G401.6 (cell line): ENCODE measurements around the gene RNF212.

Experiments used
- FAIRE-seq: peaks from 2 replicates; lab custom pipeline; 2012; peaks lifted over from hg19 to GRCh38; lab: Jason Lieb, UNC

Gene RNF212

DNA sequence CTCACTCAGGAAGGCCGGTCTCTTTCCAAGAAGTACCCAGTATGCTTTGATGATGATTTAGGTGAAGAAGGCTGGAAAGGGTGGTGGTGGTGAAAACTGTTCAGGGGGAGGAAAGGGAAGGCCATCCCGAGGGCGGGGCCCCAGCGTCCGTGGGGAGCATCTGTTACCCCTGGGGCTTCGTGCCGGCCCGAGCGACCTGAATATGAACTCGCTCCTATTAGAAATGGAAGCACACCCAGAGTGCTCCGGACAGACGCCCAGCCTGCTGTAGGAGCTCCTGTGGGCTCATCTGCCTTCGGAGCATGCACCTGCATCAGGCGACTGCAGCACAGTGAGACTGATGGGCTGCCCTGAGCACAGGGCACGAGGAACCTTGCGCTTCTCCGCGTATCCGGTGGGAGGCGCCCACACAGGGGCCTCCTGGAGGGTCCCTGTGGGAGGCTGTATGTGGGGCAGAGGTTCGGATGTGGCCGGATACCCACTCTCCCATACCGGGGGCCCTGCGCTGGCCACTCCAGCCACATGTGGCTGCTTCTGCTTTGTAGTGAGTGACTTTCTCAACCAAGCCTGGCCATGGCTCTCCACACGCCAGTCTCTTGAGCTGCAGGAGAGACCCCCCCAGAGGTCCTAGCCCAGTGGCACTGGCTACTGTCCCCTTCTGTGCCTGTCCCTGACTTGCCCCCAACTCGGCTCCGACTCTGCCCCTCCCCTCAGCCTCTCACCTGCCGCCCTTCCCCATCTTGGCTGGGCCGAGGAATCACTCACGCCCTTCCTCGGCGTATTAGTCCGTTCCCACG, 65.2 kb downstream of the RNF212 start:
- FAIRE-seq, result no peak

DNA sequence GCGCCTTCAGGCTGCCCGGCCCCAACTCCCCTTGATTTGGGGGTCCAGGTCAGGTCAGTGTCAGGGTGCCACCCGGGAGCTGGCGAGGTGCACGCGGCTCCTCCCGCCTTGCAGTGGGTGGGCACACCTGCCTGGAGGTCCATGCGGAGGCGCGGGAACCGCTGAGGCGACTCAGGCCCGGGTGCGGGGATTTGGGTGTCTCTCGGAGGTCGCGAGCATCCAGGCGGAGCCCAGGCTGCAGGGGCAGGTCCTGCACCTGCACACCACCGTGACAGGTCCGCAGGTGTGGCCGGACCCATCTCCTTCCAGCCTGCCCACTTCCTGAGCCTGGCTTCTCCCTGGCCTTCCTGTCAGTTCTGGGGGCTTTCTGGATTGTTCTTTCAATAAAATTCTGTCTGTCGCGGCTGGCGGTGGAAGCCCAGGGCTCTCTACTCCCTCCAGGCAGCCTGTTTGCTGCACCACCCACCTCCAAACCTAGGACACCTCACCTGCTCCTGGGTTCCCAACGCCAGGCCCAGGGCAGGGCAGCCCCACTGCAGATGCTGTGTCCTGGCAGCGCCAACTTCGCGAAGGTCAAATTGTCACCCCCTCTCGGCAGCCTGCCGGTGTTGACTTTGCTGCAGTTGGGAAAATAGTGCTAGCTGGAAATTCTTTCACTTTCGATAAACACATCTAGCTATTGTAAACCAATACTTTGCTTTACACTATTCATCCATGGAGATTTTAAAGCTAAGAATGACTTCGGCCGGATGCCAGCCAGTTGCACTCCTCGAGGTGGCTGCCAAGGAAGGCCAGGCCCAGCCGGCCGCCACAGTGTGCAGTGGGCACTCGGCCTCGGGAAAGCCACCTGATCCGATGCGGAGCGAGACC, 66.0 kb downstream of the RNF212 start:
- FAIRE-seq, result no peak

DNA sequence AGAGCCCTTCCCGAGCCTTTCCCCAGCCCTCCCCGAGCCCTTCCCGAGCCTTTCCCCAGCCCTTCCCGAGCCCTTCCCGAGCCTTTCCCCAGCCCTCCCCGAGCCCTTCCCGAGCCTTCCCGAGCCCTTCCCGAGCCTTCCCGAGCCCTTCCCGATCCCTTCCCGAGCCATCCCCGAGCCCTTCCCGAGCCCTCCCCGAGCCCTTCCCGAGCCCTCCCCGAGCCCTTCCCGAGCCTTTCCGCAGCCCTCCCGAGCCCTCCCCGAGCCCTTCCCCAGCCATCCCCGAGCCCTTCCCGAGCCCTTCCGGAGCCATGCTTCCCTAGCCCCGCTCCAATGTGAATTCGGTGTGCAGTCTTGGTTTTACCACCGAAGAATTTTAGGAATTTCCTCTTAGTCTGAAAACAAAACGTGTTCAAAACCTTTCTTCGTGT, 66.8 kb downstream of the RNF212 start:
- peak; percentile 39 for FAIRE-seq

DNA sequence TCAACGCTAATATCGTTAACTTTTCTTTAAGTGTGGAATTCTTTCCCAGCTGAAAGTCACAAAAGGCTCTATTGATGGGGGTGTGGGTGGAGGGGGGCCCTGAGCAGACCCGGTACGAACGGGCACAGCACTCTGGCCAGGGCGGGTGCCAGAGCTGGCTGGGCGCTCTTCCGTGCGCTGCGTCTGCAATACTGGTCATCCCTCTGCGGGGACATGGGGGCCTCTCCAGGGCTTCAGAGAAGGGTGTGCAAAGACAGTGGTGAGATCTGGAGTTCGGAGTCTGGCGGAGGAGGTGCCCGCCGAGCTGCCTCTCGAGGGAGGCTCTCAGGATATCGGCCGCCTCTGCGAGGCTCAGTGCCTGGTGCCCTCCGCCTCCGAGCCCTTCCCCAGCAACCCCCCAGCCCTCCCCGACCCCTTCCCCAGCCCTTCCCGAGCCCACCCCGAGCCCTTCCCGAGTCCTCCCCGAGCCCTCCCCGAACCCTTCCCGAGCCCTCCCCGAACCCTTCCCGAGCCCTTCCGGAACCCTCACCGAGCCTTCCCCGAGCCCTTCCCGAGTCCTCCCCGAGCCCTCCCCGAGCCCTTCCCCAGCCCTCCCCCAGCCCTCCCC, 67.7 kb downstream of the RNF212 start:
- FAIRE-seq, result no peak

DNA sequence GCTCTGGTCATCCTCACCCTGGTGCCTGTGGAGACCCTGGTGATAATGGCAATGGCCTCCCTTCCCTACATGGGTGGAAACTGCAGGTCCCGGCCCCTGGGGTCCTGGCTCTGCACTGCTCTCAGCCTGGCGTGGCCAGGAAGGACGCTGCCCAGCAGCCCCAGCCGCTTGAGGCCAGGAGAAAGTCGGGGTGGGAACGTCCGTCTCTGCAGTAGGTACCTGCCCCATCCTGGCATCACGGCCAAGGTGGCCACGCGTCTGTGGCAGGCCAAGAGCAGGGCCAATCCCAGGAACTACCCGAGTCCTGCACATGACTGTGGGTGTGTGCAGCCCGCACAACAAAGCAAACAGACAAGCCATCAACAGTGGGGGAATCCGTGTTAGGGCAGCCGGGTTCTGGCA, 68.2 kb downstream of the RNF212 start:
- FAIRE-seq, result no peak

DNA sequence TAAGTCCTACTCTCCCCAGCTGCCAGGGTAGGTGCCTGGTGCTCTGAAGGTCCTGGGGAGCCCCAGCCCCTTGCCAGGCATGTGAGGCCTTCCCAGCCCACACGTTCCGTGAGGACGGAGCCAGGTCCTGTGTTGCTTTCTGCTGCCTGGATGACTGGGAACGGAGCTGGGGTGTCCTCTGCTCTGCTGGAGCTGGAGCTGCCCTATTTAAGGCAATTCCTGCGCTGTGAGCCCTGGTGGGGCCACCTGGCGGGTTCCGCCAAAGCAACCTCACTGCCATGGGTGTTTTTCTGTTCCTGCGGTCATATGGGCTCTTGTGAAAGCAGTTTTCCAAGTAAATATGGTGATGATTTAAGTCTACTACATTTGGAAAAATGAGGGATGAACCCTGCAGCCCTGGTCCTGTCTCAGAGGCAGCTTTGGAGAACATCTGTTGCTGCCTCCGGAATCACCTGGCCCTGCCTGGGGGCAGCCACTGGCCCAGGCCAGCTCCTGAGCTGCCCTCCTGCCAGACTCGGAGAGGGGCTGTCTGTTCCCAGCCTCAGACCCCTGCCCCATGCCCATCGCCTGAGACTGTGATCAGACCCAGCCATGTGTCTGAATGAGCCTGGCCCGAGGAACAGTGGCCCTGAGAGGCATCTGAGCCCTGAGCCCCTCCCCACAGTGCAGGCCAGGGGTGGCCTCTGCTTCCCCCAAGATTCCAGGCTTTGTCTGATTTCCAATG, 68.7 kb downstream of the RNF212 start:
- no peak for FAIRE-seq

DNA sequence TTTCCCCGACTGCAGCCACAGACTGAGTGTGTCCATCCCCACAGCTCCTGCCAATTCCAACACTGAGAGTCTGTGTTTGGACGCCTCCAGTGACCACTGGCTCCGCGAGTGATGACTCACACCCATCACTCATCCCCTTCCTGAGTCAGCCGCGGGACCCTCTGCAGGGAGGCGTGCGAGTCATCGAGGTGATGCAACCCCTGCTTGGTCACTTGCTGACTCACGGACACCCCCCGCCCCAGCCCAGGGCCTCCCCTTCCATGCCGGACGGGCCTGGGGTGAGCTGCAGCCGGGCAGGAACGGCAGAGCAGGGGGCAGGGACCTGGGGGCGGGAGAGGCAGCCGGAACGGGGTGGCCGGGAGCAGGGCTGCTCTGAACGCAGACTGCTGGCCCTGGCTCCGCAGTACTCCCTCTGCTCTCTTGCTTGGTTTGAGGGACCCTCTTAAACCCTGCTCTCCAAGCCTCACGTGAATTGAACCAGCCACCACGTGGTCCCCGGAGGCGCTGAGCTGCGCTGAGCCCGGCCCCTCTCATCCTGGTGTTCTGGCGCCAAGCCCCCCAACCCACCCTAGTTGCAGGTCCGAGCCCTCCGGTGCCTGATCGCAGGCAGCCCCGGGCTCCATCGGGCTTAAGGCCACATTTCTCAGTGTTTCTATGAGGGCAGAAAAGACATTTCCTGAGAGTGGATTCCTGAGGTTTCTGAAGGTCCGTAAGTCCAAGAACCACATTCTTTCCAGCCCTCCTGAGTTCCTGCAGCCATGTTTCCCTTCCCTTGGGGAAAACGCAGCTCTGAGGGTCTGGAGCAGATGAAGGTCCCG, 69.5 kb downstream of the RNF212 start:
- no peak for FAIRE-seq

DNA sequence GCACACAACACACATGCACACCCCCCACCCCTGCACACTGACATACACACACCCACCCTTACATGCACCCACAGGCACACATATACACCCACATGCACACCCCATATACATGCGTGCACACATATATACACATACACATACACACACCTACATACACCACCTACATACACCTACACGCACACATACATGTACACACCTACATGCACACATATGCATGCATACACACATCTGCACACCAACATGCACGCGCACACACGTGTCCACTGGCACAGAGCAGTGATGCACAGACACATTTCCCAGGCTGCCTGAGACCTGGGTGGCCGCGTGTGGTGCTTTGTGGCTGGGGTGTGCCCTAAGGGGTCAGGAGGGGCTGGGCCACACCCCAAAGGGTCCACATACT, 70.2 kb downstream of the RNF212 start:
- no peak for FAIRE-seq

DNA sequence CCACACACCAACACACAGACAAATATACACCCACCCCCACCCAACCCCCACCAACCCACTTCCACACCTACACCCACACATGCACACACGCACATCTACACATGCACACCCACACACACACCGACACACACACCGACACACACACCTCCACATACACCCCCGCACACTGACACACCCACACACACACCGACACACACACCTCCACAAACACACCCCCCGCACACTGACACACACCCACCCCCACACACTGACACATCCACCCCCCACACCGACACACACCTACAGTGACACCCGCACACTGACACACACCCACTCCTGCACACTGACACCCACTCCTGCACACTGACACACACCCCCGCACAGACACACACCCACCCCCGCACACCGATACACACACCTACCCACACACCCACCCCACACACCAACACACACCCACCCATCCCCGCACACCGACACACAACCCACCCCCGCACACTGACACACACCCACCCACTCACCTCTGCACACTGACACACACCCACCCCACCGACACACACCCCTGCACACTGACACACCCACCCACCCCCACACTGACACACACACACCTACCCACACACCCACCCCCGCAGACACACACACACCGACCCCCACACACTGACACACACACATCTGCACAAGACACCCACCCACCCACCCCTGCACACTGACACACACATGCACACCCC, 70.9 kb downstream of the RNF212 start:
- FAIRE-seq, result no peak

DNA sequence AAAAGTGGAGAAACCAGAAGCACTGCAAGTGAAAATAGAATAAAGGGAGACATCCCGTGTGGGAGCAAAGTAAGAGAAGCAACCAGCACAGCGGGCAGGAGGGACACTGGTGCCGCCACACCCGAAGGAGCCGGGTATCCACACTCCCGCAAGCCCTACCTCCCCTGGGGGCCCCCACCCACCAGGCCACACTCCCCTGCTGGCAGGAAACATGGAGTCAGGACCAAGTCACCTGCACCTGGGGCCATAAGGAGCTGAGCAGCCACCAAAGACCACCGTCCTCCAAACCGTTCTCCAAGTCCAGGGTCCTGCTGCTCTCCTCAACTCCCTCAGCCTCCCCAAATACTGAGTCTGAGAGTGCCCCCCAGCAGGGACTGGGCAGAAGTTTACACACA, 71.4 kb downstream of the RNF212 start:
- no peak for FAIRE-seq

DNA sequence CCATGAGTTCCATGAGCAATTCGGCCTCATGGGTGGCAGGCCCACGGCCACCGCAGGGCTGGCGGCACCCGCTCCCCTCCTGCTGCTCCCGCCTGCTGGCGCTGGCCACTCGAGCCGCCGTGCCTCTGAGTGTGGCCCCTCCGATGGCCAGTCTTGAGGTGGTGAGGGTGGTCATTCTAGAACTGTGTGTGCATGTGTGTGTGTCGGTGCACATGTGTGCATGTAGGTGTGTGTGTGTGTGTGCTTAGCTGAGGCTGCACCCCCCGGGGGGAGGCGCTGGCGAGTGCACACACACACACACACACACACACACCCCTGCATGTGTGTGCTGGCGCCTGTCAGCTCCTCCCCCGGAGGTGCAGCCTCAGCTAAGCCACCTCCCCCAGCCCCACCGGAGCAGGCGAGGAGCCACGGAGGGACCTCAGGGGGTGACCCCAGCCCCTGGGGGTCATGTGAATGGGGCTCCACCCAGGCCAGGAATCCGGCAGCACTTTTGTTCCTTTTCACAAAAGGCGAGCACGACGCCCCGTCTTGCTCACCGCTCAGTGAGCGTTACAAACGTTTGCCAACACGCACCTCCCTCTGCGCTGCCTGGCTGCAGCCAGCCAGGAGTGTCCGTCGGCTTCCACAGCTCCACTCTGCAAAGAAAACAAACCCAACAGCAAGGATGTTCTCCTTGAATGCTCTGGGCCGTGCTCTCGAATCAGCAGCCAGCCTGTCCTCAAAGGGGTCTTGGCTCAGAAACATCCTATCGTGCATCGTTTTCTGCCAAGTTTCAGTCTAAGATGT, 72.0 kb downstream of the RNF212 start:
- FAIRE-seq, result no peak

DNA sequence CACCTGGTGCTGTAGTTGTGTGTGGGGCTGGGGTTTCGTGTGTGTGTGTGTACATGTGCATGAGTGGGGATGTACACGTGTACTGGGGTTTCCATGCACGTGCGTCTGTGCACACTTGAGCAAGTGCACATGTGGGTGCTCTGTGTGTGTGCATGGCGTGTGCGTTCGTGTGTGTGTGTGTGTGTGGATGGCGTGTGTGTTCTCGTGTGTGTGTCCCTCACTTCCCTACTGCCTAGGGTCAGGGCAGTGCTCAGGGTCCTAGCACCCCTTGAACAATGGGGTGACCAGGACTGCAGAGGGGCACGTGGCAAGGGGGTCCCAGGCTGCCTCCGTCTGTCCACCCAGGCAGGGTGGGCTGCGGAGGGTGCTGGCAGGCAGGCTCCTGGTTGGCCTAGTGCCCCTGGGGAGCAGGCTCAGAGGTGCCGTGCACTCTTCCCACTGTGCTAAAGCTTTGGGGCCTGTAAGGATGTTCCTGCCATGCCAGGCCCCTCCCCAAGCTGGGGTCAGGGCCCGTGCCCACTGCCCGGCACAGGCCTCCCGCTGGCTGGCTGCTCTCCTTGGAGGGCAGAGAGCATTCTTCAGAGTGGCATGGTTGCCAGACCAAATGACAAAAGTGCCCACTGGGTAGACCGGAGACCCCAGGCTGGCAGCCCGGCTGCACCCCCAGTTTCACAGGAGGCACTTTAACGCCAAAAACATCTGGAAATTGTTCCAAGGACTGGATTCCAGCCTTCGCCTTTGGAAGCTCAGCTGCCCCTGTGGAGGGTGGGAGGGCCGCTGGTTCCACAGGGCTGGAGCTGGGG, 72.8 kb downstream of the RNF212 start:
- FAIRE-seq, result no peak

DNA sequence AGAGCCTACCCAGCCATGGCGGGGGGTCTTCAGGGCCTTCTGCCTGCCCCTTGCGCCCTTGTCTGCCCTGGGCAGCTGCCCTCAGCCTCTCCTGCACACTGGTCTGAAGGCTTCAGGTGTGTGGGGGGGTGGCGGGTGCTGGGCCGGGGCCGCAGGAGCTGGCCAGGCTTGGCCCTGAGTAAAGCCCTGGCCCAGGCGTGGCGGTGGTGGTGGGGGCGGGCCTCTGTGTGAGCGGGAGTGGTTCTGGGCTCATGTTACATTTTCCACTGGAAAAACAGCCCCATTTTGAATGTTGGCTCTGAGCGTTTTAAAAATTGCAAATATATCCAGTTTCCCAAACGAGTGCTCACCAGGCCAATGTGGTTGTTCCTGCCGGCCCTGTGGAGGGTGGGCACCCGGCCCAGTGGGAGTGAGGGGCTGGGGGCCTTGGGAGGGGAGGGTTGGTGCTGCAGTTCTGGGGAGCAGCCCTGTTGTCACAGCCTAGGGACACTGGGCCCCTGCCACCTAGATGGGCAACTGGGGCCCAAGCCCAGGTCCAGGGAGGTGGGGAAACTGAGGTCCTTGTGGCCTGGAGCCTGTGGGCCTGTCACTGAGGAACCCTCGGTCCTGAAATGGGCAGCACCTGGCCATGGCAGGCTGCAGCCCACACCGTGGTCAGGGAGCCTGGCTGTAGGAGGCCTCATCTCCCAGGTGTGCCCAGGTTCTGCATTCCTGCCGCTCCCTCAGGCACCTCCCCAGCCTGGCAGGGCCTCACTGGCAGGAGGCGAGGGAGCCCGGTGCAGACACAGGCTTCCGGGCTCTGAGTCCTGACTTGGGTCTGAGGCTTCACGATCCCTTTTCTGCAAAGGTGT, 73.6 kb downstream of the RNF212 start:
- FAIRE-seq, result peak; percentile 62

DNA sequence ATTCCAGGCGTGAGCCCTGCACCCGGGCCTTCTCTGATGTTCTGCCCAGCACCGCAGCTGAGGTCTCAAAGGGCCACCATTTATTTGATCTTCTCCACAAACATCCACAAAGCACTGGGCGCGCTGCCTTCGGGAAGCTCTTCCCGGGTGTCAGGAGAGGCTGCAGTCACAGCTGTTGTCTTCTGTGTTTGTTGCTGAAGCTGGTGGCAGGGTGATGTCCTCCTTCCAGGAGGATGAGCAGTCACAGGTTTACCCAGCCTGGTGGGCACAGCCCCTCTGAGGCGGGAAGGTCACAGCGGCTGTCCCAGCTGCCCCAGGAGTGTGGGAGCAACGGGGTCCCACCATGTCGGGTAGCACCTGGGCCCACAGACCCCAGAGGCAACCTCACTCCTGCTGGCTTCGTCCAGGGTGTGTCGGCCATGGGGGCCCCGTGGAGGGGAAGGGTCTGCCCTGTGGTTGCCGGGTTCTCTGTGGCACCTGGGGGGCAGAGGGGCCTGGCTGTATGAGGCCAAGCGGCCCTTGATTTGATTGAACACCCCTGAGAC, 74.3 kb downstream of the RNF212 start:
- FAIRE-seq, result no peak

DNA sequence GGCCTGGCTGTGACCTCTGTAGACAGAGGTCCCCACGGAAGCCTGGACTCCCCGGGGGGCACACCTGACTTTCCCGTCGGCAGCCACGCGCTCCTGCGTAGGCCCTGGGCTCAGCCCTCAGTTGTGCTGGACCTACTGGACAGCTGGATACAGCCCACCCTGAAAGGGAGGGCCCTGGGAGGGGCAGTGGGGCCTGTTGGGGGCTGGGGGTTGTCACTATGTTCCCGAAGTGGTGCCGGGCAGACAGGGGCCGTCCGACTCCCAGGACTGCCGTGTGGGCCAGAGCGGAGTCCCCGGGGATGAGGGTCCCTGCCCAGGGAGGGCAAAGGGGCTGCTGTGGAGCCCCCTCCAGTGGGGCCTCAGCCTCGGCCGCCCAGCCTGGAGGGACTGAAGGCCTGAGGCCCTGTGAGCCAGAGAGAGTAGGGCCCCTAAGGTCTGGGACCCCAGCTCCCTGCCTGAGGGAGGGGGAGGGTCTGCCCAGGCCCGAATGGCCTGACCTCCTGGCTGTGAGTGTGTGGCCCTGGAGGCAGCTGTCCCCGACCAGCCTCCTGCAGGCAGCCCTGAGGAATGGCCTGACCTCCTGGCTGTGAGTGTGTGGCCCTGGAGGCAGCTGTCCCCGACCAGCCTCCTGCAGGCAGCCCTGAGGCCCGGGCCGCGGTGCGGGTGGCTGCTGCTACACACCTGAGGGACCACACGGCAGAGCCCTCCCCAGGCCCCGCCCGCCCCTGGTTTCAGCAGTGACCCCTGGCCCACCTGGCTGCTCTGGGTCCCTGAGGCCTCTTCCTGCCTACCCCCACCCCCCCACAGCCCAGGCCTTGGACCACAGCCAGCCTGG, 76.2 kb downstream of the RNF212 start:
- no peak for FAIRE-seq

DNA sequence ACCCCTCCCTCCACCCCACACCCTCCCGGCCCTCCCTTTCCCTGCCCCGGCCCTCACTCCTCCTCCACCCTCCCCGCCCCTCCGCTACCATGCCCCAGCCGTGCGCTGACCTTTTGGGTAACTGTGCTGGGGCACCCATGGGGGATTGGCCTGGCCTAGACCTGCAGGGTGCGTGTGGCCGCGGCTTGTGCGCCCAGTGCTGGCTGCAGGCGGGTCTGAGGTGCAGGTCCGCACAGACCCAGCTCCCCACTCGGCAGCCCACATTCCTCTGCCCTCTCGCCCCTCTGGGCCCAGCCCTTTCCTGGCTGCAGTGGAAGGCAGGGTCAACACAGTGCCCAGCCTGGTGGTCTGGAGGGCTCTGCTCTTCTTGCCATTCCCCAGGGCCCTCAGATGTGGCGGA, 77.3 kb downstream of the RNF212 start:
- no peak for FAIRE-seq

DNA sequence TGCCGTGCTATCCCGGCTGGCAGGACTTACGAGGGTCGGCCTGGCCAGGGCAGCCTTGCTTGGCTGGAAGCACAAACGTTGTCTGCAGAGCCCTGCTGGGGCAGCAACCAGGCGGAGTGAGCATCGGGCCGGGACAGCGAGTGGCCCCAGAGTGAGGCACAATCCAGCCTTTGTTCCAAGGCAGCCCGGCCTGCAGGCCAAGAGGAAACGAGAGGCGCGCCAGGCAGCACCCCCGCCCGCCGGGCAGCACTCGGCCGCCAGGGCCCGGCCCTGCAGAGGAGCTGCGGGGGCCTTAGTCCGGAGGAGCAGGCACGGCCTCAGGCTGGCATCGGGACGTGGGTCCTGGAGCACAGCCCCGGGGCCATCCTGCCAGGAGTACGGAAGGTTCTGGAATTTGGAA, 77.9 kb downstream of the RNF212 start:
- no peak for FAIRE-seq
